ENCODE measurements around the gene PRADC1. TPM values are rescaled to one million over a fixed set of nuclear protein-coding genes. Genes with fewer than 3 reads are reported as not detected.

Gene PRADC1
- total RNA-seq, 6 donors from 2014 or later, result 6.7 to 21.6 (median 16.3) TPM

DNA sequence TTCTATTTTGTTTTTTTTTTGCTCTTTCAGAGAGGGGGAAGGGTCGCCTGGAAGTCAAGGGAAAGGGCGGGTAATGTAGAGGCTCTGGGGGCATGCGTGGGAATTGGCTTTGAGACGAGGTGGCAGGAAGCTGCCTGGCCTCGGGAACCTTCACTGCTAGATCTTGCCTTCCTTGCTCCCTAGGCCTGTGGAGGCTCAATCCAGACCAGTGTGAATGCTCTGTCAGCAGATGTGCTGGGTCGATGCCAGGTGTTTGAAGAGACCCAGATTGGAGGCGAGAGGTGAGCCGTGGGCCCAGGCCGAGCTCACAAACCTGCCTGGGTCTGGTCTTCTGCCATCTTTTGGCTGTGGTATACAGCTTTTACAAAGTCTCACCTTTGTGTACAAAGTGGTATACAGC is 16.6 kb upstream of the PRADC1 start:
- Histone ChIP-seq H3K27me3 (no peaks in the 10 kb centered on the region), H3K4me1 (peaks cover 0 to under 1% (median 0%) of the 10 kb centered on the region in 4 donors), H3K9me3 (no peaks in the 10 kb centered on the region), H3K36me3 (peaks cover 73 to 100% (median 94%) of the 10 kb centered on the region in 4 donors), H3K27ac (no peak overlapping the region), H3K4me3 (no peak overlapping the region)
- DNase-seq (no peak), ATAC-seq (ENCODE audit: low FRiP score in 2 of 2) (no peak)
- TF ChIP-seq, protein P1, sequence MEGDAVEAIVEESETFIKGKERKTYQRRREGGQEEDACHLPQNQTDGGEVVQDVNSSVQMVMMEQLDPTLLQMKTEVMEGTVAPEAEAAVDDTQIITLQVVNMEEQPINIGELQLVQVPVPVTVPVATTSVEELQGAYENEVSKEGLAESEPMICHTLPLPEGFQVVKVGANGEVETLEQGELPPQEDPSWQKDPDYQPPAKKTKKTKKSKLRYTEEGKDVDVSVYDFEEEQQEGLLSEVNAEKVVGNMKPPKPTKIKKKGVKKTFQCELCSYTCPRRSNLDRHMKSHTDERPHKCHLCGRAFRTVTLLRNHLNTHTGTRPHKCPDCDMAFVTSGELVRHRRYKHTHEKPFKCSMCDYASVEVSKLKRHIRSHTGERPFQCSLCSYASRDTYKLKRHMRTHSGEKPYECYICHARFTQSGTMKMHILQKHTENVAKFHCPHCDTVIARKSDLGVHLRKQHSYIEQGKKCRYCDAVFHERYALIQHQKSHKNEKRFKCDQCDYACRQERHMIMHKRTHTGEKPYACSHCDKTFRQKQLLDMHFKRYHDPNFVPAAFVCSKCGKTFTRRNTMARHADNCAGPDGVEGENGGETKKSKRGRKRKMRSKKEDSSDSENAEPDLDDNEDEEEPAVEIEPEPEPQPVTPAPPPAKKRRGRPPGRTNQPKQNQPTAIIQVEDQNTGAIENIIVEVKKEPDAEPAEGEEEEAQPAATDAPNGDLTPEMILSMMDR (IDR thresholded peaks at IDR 0.05), result no peak
- no peak for TF ChIP-seq POLR2AphosphoS5 (IDR thresholded peaks at IDR 0.05)
- no peak for TF ChIP-seq POLR2A (IDR thresholded peaks at IDR 0.05)
- TF ChIP-seq EP300 (IDR thresholded peaks at IDR 0.05), result no peak
- WGBS, 2 donors, result 89 to 90% methylated on average over 9 of the region's 9 CpGs

DNA sequence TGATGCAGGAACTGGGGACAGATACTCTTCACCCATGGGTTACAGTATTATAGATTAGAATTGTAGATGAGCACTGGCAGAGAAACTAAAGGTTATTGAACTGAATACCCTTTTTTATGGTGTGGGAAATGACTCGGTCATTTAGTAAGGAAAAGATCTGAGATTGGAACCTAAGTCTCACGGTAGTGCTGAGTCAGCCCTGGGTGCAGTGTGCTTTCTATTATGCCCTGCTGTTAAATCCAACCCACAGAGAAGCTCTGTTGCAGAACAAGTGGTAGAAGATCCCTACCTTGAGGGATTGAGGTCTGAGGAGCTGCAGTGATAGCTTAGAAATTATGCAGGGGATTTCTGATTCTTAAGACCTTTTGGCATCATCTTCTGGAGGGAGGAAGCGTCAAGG is 13.8 kb upstream of the PRADC1 start:
- H3K4me3 ChIP-seq, result no peak overlapping the region
- H3K36me3 ChIP-seq, result peaks cover 63 to 100% (median 88%) of the 10 kb centered on the region in 4 donors
- DNase-seq (no peak), ATAC-seq (ENCODE audit: low FRiP score in 2 of 2) (no peak)
- H3K9me3 ChIP-seq, result no peaks in the 10 kb centered on the region
- H3K4me1 ChIP-seq, result peaks cover 4 to 10% (median 6%) of the 10 kb centered on the region in 4 donors
- 83 to 87% methylated on average over 3 of the region's 3 CpGs for WGBS, 2 donors
- no peak for TF ChIP-seq POLR2A (IDR thresholded peaks at IDR 0.05)
- TF ChIP-seq EP300 (IDR thresholded peaks at IDR 0.05), result no peak
- TF ChIP-seq POLR2AphosphoS5 (IDR thresholded peaks at IDR 0.05), result no peak
- TF ChIP-seq, protein P1 (IDR thresholded peaks at IDR 0.05), result no peak
- no peak overlapping the region for H3K27ac ChIP-seq
- no peaks in the 10 kb centered on the region for H3K27me3 ChIP-seq

DNA sequence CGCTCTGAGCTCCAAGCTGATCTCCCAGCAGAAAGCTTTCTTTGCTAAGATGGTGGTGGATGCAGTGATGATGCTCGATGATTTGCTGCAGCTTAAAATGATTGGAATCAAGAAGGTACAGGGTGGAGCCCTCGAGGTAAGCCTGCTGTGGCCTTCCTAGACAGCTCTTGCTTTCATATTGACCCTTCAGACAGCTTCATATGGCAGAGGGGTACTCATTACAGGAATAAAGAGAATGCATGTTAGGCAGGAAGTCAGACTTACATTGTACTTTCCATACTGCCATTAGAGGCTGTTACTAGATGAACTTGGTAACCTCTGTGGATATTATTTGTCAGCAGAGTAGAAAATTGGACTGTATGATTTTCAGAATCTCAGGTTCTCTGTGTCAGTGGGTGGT is 11.5 kb upstream of the PRADC1 start:
- no peak for ATAC-seq (ENCODE audit: low FRiP score in 2 of 2)
- Histone ChIP-seq H3K36me3 (peaks cover 45 to 100% (median 78%) of the 10 kb centered on the region in 4 donors), H3K9me3 (no peaks in the 10 kb centered on the region), H3K27me3 (no peaks in the 10 kb centered on the region), H3K4me1 (peaks cover 7 to 13% (median 9%) of the 10 kb centered on the region in 4 donors), H3K4me3 (no peak overlapping the region), H3K27ac (no peak overlapping the region)
- no peak for DNase-seq
- 88 to 98% methylated on average over 3 of the region's 3 CpGs for whole genome bisulfite sequencing, 2 donors
- TF ChIP-seq, protein P1 (IDR thresholded peaks at IDR 0.05), result no peak
- no peak for TF ChIP-seq POLR2AphosphoS5 (IDR thresholded peaks at IDR 0.05)
- no peak for TF ChIP-seq EP300 (IDR thresholded peaks at IDR 0.05)
- no peak for TF ChIP-seq POLR2A (IDR thresholded peaks at IDR 0.05)

DNA sequence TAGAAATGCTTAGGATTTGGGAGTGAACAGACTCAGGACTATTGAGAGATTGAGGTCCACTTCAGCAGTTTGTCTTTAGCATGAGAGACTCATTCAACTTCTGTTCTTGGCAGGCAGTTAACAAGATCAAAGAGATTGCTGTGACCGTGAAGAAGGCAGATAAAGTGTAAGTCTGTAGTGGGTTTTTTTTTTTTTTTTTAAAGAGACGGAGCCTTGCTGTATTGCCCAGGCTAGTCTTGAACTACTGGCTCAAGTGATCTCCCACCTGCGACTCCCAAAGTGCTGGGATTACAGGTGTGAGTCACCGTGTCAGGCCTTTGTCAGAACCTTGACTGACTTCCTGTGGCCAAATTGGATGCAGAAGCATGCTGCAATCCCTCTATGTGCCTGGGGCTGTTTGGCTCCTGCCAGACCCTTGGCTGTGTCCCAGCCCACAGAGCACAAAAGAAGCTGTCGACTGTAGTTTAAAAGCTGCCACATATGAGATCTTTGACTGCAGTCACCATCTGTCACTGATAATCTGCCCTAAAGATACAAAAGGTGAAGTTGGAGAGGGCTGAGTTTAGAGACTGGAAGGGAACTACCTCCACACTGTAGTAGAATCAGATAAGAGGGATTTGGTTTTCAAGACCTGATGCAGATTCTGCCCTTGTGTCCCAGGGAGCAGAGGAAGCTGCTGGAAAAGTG is 11.0 kb upstream of the PRADC1 start:
- H3K4me3 ChIP-seq, result no peak overlapping the region
- ATAC-seq (ENCODE audit: low FRiP score in 2 of 2) (peak in 1 of 2 donors; percentile 80), DNase-seq (peak in 1 of 2 donors; percentile 53)
- WGBS, 2 donors, result 36 to 48% methylated on average over 5 of the region's 5 CpGs
- H3K27me3 ChIP-seq, result no peaks in the 10 kb centered on the region
- H3K4me1 ChIP-seq, result peaks cover 10 to 16% (median 14%) of the 10 kb centered on the region in 4 donors
- no peak overlapping the region for H3K27ac ChIP-seq
- H3K36me3 ChIP-seq, result peaks cover 41 to 100% (median 75%) of the 10 kb centered on the region in 4 donors
- no peaks in the 10 kb centered on the region for H3K9me3 ChIP-seq
- TF ChIP-seq POLR2AphosphoS5 (IDR thresholded peaks at IDR 0.05), result no peak
- TF ChIP-seq, protein P1 (IDR thresholded peaks at IDR 0.05), result no peak
- TF ChIP-seq EP300 (IDR thresholded peaks at IDR 0.05), result no peak
- no peak for TF ChIP-seq POLR2A (IDR thresholded peaks at IDR 0.05)

DNA sequence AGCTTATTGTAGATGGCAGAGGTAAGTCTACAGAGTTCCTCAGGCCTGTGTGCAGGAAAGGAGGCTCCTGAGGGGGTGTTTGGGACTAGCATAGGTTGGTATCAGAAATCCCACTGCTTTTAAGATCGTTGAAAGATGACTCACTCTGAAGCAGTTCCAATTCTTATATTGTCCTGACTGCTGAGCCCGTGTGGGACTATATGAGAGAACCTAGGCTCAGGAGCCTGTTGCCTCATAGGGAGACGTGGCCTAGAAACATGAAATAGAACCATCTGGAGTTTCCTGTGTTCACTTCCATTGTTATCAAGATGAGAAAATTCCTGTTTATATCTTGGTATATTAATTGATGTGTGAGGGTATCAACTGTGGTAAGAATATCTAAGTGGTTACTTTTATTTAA is 6.7 kb upstream of the PRADC1 start:
- no peak for TF ChIP-seq EP300 (IDR thresholded peaks at IDR 0.05)
- TF ChIP-seq POLR2A (IDR thresholded peaks at IDR 0.05), result no peak
- no peak for TF ChIP-seq POLR2AphosphoS5 (IDR thresholded peaks at IDR 0.05)
- TF ChIP-seq, protein P1 (IDR thresholded peaks at IDR 0.05), result no peak
- Histone ChIP-seq H3K27me3 (no peaks in the 10 kb centered on the region), H3K4me3 (no peak overlapping the region), H3K36me3 (peaks cover 4 to 65% (median 33%) of the 10 kb centered on the region in 4 donors), H3K27ac (no peak overlapping the region), H3K9me3 (no peaks in the 10 kb centered on the region), H3K4me1 (peaks cover 35 to 49% (median 44%) of the 10 kb centered on the region in 4 donors)
- no peak for ATAC-seq (ENCODE audit: low FRiP score in 2 of 2)
- DNase-seq, result no peak
- 35 to 59% methylated on average over 3 of the region's 3 CpGs for WGBS, 2 donors
